Neural progenitor cell (in vitro differentiated cells): Measurements from ENCODE around the gene KCNK1. TPM values are rescaled to one million over a fixed set of nuclear protein-coding genes. Genes with fewer than 3 reads are reported as not detected.

Experiments used
- DNase-seq: peaks from one replicate; pipeline ENCODE4 v3.0.0-alpha.2; 2016; ENCODE audit warnings: low spot score
- H2AFZ ChIP-seq: fragments of 200-600 bp; sonication (generic); replicated peaks from 2 replicates; pipeline ENCODE4 v1.6.1; 2016; ENCODE audit warnings: antibody characterized with exemption
- H3F3A ChIP-seq: fragments of 200-600 bp; sonication (generic); 2 replicates; pipeline ENCODE4 v1.6.1; 2016; ENCODE audit warnings: antibody characterized with exemption, low read depth
- H3K27ac ChIP-seq: fragments of 200-600 bp; sonication (generic); 2 replicates; pipeline ENCODE4 v1.5.1; 2016; ENCODE audit warnings: mild to moderate bottlenecking
- H3K27me3 ChIP-seq: fragments of 200-600 bp; sonication (generic); 2 replicates; pipeline ENCODE4 v1.6.1; 2016; ENCODE audit warnings: mild to moderate bottlenecking, moderate library complexity
- H3K36me3 ChIP-seq: fragments of 200-600 bp; sonication (generic); 2 replicates; pipeline ENCODE4 v1.5.1; 2016
- H3K4me1 ChIP-seq: fragments of 200-600 bp; sonication (generic); 2 replicates; pipeline ENCODE4 v1.6.1; 2016; ENCODE audit warnings: mixed run types
- H3K4me2 ChIP-seq: fragments of 200-600 bp; sonication (generic); 2 replicates; pipeline ENCODE4 v1.6.1; 2016
- H3K4me3 ChIP-seq: fragments of 200-600 bp; sonication (generic); 2 replicates; pipeline ENCODE4 v1.5.1; 2016
- H3K79me2 ChIP-seq: fragments of 200-600 bp; sonication (generic); 2 replicates; pipeline ENCODE4 v1.6.1; 2016; ENCODE audit warnings: low read depth
- H3K9ac ChIP-seq: fragments of 200-600 bp; sonication (generic); 2 replicates; pipeline ENCODE4 v1.6.1; 2016
- H3K9me3 ChIP-seq: fragments of 200-600 bp; sonication (generic); 2 replicates; pipeline ENCODE4 v1.5.1; 2016; ENCODE audit warnings: low read depth
- H4K20me1 ChIP-seq: fragments of 200-600 bp; sonication (generic); 2 replicates; pipeline ENCODE4 v1.6.1; 2016; ENCODE audit warnings: low read depth
- H3K27ac Mint-ChIP-seq: 3 replicates; pipeline ENCODE4 v1.8.0; 2021; ENCODE audit warnings: mixed read lengths
- H3K27me3 Mint-ChIP-seq: 2 replicates; pipeline ENCODE4 v1.8.0; 2022; ENCODE audit warnings: low read depth, mild to moderate bottlenecking, inconsistent platforms, moderate library complexity, mixed read lengths; ENCODE audit not compliant: insufficient read depth
- H3K36me3 Mint-ChIP-seq: 3 replicates; pipeline ENCODE4 v1.8.0; 2021; ENCODE audit warnings: mixed read lengths
- H3K4me1 Mint-ChIP-seq: 3 replicates; pipeline ENCODE4 v1.8.0; 2021; ENCODE audit warnings: mixed read lengths
- H3K4me3 Mint-ChIP-seq: 3 replicates; pipeline ENCODE4 v1.8.0; 2021; ENCODE audit warnings: mild to moderate bottlenecking, moderate library complexity, mixed read lengths
- H3K9me3 Mint-ChIP-seq: 3 replicates; pipeline ENCODE4 v1.8.0; 2020; ENCODE audit warnings: mixed read lengths
- EZH2 ChIP-seq: fragments of 200-600 bp; sonication (generic); IDR thresholded peaks from 2 replicates; pipeline ENCODE4 v1.6.1; 2017; ENCODE audit warnings: antibody characterized with exemption, mild to moderate bottlenecking, moderate library complexity
- EZH2phosphoT487 ChIP-seq: fragments of 200-600 bp; sonication (generic); IDR thresholded peaks from 2 replicates; pipeline ENCODE4 v1.6.1; 2017; ENCODE audit warnings: antibody characterized with exemption
- total RNA-seq: library from RNA; depleted of rRNA; stranded (reverse); fragments of >200 nt; gene quantifications from 2 replicates; pipeline ENCODE4 v1.2.3, GENCODE V29; 2015; ENCODE audit warnings: low replicate concordance
- TF ChIP-seq, protein P1 (sequence below): fragments of 200-600 bp; sonication (generic); IDR thresholded peaks from 2 replicates; pipeline ENCODE4 v1.5.1; 2017; ENCODE audit warnings: antibody characterized with exemption, mild to moderate bottlenecking

Gene KCNK1
- total RNA-seq, 1 donor from 2014 or later: 0.11 TPM

DNA sequence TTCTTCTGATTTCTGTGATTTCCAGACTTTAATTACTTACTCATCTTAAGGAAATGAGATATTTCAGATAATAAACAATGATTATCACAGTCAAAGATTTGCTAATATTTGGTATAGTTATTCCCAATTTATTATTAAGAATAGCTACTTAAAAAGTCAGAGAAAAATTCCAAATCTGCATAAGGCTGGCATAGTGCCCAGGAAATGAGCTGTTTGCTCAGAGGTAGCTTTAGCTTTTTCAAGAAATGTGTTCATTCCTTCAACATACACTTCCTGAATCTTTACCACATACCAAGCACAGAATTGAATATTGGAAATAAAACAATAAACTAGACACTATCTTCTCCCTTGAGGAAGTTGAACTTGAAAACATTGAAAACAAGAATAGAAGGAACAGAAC is 44.3 kb upstream of the KCNK1 start:
- no peak overlapping the region for H3K4me3 Mint-ChIP-seq
- TF ChIP-seq, protein P1, sequence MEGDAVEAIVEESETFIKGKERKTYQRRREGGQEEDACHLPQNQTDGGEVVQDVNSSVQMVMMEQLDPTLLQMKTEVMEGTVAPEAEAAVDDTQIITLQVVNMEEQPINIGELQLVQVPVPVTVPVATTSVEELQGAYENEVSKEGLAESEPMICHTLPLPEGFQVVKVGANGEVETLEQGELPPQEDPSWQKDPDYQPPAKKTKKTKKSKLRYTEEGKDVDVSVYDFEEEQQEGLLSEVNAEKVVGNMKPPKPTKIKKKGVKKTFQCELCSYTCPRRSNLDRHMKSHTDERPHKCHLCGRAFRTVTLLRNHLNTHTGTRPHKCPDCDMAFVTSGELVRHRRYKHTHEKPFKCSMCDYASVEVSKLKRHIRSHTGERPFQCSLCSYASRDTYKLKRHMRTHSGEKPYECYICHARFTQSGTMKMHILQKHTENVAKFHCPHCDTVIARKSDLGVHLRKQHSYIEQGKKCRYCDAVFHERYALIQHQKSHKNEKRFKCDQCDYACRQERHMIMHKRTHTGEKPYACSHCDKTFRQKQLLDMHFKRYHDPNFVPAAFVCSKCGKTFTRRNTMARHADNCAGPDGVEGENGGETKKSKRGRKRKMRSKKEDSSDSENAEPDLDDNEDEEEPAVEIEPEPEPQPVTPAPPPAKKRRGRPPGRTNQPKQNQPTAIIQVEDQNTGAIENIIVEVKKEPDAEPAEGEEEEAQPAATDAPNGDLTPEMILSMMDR: no peak
- TF ChIP-seq EZH2 (no peak), EZH2phosphoT487 (no peak)
- Histone ChIP-seq H3K4me3 (no peak overlapping the region), H3F3A (no peaks in the 10 kb centered on the region), H2AFZ (no peak overlapping the region), H3K27me3 (no peaks in the 10 kb centered on the region), H3K9me3 (no peaks in the 10 kb centered on the region), H3K4me2 (no peak overlapping the region), H3K9ac (no peak overlapping the region), H3K4me1 (no peaks in the 10 kb centered on the region), H3K36me3 (no peaks in the 10 kb centered on the region), H4K20me1 (no peaks in the 10 kb centered on the region), H3K27ac (no peak overlapping the region), H3K79me2 (no peaks in the 10 kb centered on the region)
- H3K27ac Mint-ChIP-seq: no peak overlapping the region
- no peak for DNase-seq
- H3K27me3 Mint-ChIP-seq: no peaks in the 10 kb centered on the region
- no peaks in the 10 kb centered on the region for H3K36me3 Mint-ChIP-seq
- H3K9me3 Mint-ChIP-seq: peaks cover 6% of the 10 kb centered on the region
- H3K4me1 Mint-ChIP-seq: no peaks in the 10 kb centered on the region

DNA sequence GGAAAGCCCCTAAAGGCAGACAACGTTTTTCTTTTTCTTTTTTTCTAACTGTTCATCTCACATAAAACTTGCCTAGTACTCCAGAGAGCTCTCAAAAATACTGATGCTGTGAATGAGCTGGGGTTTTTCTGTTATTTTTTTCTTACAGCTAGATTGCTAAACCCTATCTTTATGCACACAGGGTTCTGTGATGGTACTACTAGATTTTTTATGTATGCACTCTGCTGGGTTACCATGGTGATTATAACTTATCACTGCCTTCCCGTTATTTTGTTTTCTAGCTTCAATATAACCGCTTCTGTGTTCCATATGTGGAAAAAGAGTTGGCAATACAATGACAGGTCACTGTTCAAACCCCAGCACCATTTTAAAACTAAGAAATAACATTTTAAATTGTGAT is 43.7 kb upstream of the KCNK1 start:
- Histone ChIP-seq H2AFZ (no peak overlapping the region), H3K36me3 (no peaks in the 10 kb centered on the region), H3K4me2 (no peak overlapping the region), H3K9me3 (no peaks in the 10 kb centered on the region), H3K27ac (no peak overlapping the region), H3K9ac (no peak overlapping the region), H3F3A (no peaks in the 10 kb centered on the region), H3K4me3 (no peak overlapping the region), H3K4me1 (no peaks in the 10 kb centered on the region), H3K27me3 (no peaks in the 10 kb centered on the region), H3K79me2 (no peaks in the 10 kb centered on the region), H4K20me1 (no peaks in the 10 kb centered on the region)
- TF ChIP-seq, protein P1: no peak
- TF ChIP-seq EZH2phosphoT487 (no peak), EZH2 (no peak)
- H3K4me1 Mint-ChIP-seq: no peaks in the 10 kb centered on the region
- no peak overlapping the region for H3K4me3 Mint-ChIP-seq
- H3K9me3 Mint-ChIP-seq: peaks cover 6% of the 10 kb centered on the region
- no peak for DNase-seq
- H3K27me3 Mint-ChIP-seq: no peaks in the 10 kb centered on the region
- H3K36me3 Mint-ChIP-seq: no peaks in the 10 kb centered on the region
- no peak overlapping the region for H3K27ac Mint-ChIP-seq

DNA sequence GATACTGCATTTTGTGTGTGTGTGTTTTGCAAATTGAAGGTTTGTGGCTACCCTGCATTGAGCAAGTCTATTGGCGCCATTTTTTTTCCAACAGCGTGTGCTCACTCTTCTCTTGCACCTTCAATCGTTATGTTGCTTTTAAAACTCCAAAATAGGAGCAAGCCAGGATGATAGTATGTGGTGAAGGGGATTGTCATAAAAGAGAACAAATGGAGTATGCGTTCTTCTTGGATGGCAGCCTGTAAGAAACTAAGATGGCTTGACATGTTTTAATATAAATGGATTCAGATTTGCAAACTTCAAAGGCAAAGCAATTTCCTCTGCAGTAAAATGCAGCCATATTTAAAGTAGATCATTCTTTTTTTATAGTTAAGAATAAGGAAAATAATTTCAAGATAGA is 43.2 kb upstream of the KCNK1 start:
- Mint-ChIP-seq H3K36me3 (no peaks in the 10 kb centered on the region), H3K27ac (no peak overlapping the region), H3K27me3 (no peaks in the 10 kb centered on the region), H3K4me1 (no peaks in the 10 kb centered on the region), H3K4me3 (no peak overlapping the region), H3K9me3 (peaks cover under 1% of the 10 kb centered on the region)
- Histone ChIP-seq H3K27ac (no peak overlapping the region), H3K9ac (no peak overlapping the region), H3K36me3 (no peaks in the 10 kb centered on the region), H3F3A (no peaks in the 10 kb centered on the region), H3K27me3 (no peaks in the 10 kb centered on the region), H3K4me1 (no peaks in the 10 kb centered on the region), H3K4me3 (no peak overlapping the region), H4K20me1 (no peaks in the 10 kb centered on the region), H3K79me2 (no peaks in the 10 kb centered on the region), H3K4me2 (no peak overlapping the region), H3K9me3 (no peaks in the 10 kb centered on the region), H2AFZ (no peak overlapping the region)
- no peak for DNase-seq
- TF ChIP-seq, protein P1: no peak
- no peak for TF ChIP-seq EZH2phosphoT487
- no peak for TF ChIP-seq EZH2
